ENCODE data around the gene TPK1. TPM values are rescaled to one million over a fixed set of nuclear protein-coding genes. Genes with fewer than 3 reads are reported as not detected.

TPK1 gene
- total RNA-seq, 1 experiment from 2014 or later: 3.3 TPM

- Histone ChIP-seq H3K9me3 (ENCODE audit: control insufficient read depth, insufficient read depth, low read depth, low read length) (no peaks in the 10 kb centered on the region), H3K36me3 (ENCODE audit: control insufficient read depth, insufficient read depth, low read length) (no peaks in the 10 kb centered on the region), H3K27ac (ENCODE audit: low read length) (no peak within 1 kb of the TSS), H3K27me3 (ENCODE audit: control insufficient read depth, insufficient read depth, low read length) (peaks cover 2% of the 10 kb centered on the region; the same call in 1 of the 2 replicates), H3K4me3 (ENCODE audit: low read depth in 2 of 2, low read length in 2 of 2) (no peak within 1 kb of the TSS), H3K4me1 (ENCODE audit: control insufficient read depth, insufficient read depth, low read length) (no peaks in the 10 kb centered on the region)
- no peak for TF ChIP-seq CTCF (IDR thresholded peaks at IDR 0.05)
- no peak for TF ChIP-seq POLR2AphosphoS5 (IDR thresholded peaks at IDR 0.05; ENCODE audit: low read depth, low read length)
- no peak for TF ChIP-seq REST (IDR thresholded peaks at IDR 0.05; ENCODE audit: insufficient read depth in 1 of 2, low read depth in 2 of 2, low read length in 1 of 2)
- TF ChIP-seq SIN3A (IDR thresholded peaks at IDR 0.05; ENCODE audit: borderline replicate concordance, insufficient read depth, low read depth, low read length): no peak
- TF ChIP-seq TCF7L2 (IDR thresholded peaks at IDR 0.05; ENCODE audit: low read depth, low read length): no peak
- no peak for ATAC-seq
- intact Hi-C loops (cut with micrococcal nuclease; ENCODE audit: unreplicated experiment): no loop called here
- DNase-seq (ENCODE audit: low read depth, low spot score): no peak
- no TSS peak for BruUV-seq (replicated peaks)
- CTCF ChIA-PET: no interaction called here
- POLR2A ChIA-PET: no interaction called here
- in situ Hi-C loops (cut with HindIII; ENCODE audit: low pct_unique_long_range_greater_than_20kb, low sequenced_read_pairs): no loop called here
Measured at GRCh38 chr7:144403649-144404061, 432.2 kb downstream of the TPK1 start, which contains the start of gene NOBOX. Gene NOBOX, minus strand, starts transcription at chr7:144403693.

GRCh38 chr7:144403102-144403501 lies 432.8 kb downstream of the TPK1 start:
- CTCF ChIA-PET: no interaction called here
- DNase-seq (ENCODE audit: low read depth, low spot score) (no peak), ATAC-seq (no peak)
- no peak overlapping the region for H3K4me3 ChIP-seq (ENCODE audit: low read depth in 2 of 2, low read length in 2 of 2)
- in situ Hi-C loops (cut with HindIII; ENCODE audit: low pct_unique_long_range_greater_than_20kb, low sequenced_read_pairs) (no loop called here), intact Hi-C loops (cut with micrococcal nuclease; ENCODE audit: unreplicated experiment) (no loop called here)
- TF ChIP-seq REST (IDR thresholded peaks at IDR 0.05; ENCODE audit: insufficient read depth in 1 of 2, low read depth in 2 of 2, low read length in 1 of 2): no peak
- TF ChIP-seq POLR2AphosphoS5 (IDR thresholded peaks at IDR 0.05; ENCODE audit: low read depth, low read length): no peak
- TF ChIP-seq SIN3A (IDR thresholded peaks at IDR 0.05; ENCODE audit: borderline replicate concordance, insufficient read depth, low read depth, low read length): no peak
- TF ChIP-seq TCF7L2 (IDR thresholded peaks at IDR 0.05; ENCODE audit: low read depth, low read length): no peak
- TF ChIP-seq CTCF (IDR thresholded peaks at IDR 0.05): no peak
- BruUV-seq (replicated peaks): no TSS peak
- peaks cover 2% of the 10 kb centered on the region; the same call in 1 of the 2 replicates for H3K27me3 ChIP-seq (ENCODE audit: control insufficient read depth, insufficient read depth, low read length)
- H3K36me3 ChIP-seq (ENCODE audit: control insufficient read depth, insufficient read depth, low read length): no peaks in the 10 kb centered on the region
- no peaks in the 10 kb centered on the region for H3K4me1 ChIP-seq (ENCODE audit: control insufficient read depth, insufficient read depth, low read length)
- no peak overlapping the region for H3K27ac ChIP-seq (ENCODE audit: low read length)
- POLR2A ChIA-PET: no interaction called here
- no peaks in the 10 kb centered on the region for H3K9me3 ChIP-seq (ENCODE audit: control insufficient read depth, insufficient read depth, low read depth, low read length)

All from Panc1 (cell line).